HCT116 (cell line): Measurements from ENCODE around the gene DEPDC4. TPM values are rescaled to one million over a fixed set of nuclear protein-coding genes. Genes with fewer than 3 reads are reported as not detected.
"Not testable (repeated sequence)": the region's sequence is repeated elsewhere in the genome, so short reads cannot be mapped to it uniquely, and the experiment has no call there.

ENCODE experiments used
- ATAC-seq: fragments of 200-7000 bp; cut with Tn5 transposase; 2 replicates; pipeline ENCODE4 v1.9.1; 2020; ENCODE audit warnings: mild to moderate bottlenecking, moderate library complexity
- BruUV-seq: library from RNA; stranded (reverse); fragments of 400-500 nt; replicated peaks from 2 replicates; lab custom pipeline; 2021; lab: Mats Ljungman, UMichigan
- CTCF ChIA-PET: fragments of 300-600 bp; sonication (Branson Sonifier 250); formaldehyde crosslinking; loops from one replicate; lab custom pipeline; 2021; ENCODE audit warnings: antibody characterized with exemption; lab: Charles Lee
- POLR2A ChIA-PET: fragments of 300-600, 350-600 bp; sonication (Branson Sonifier 250); formaldehyde crosslinking; loops from one replicate; lab custom pipeline; 2021; ENCODE audit warnings: antibody characterized with exemption; lab: Charles Lee
- RAD21 ChIA-PET, 2 experiments: fragments of 300-600 bp; sonication (Branson Sonifier 250); formaldehyde crosslinking; loops; one replicate each; lab custom pipeline; 2023; ENCODE audit warnings: low total read pairs in 2 of 2; ENCODE audit not compliant: uncharacterized antibody in 2 of 2, unreplicated experiment in 2 of 2, low non-redundant PET in 1 of 2; lab: Charles Lee
- DNase-seq: peaks from one replicate; pipeline ENCODE4 v3.0.0-alpha.2; 2010; ENCODE audit warnings: low read depth, low spot score
- H2AFZ ChIP-seq: fragments of 200-600 bp; shearing (Covaris generic), sonication (generic); 2 replicates; pipeline ENCODE4 v1.6.1; 2017; ENCODE audit warnings: low read depth, mixed run types, mixed read lengths, antibody characterized with exemption, low read length; ENCODE audit not compliant: poor library complexity, severe bottlenecking
- H3K27ac ChIP-seq: 2 replicates; pipeline ENCODE4 v1.5.1; 2012; ENCODE audit warnings: low read depth, low read length
- H3K27me3 ChIP-seq: fragments of 200-600 bp; sonication (generic); 2 replicates; pipeline ENCODE4 v1.6.1; 2016; ENCODE audit warnings: mixed run types, low read length, mixed read lengths; ENCODE audit not compliant: insufficient read depth
- H3K36me3 ChIP-seq, 2 experiments: fragments of 200-500 bp in 1 of 2; fragments of 200-600 bp in 1 of 2; sonication (Bioruptor generic) in 1 of 2; sonication (generic) in 1 of 2; 2 replicates each; pipeline versions ENCODE4 v1.5.1 to v1.6.1; 2014 to 2016; ENCODE audit warnings: low read length in 2 of 2, inconsistent platforms in 1 of 2, mixed read lengths in 1 of 2, mixed run types in 1 of 2; ENCODE audit not compliant: insufficient read depth in 2 of 2, control insufficient read depth in 1 of 2
- H3K4me1 ChIP-seq, 2 experiments: fragments of 200-600 bp in 1 of 2; sonication (generic) in 1 of 2; 2 replicates each; pipeline versions ENCODE4 v1.5.1 to v1.6.1; 2012 to 2017; ENCODE audit warnings: low read length in 2 of 2, inconsistent platforms in 1 of 2, mild to moderate bottlenecking in 1 of 2, mixed read lengths in 1 of 2, mixed run types in 1 of 2, moderate library complexity in 1 of 2; ENCODE audit not compliant: insufficient read depth in 2 of 2, control insufficient read depth in 1 of 2
- H3K4me2 ChIP-seq: fragments of 200-600 bp; sonication (generic); 2 replicates; pipeline ENCODE4 v1.6.1; 2017; ENCODE audit warnings: mixed run types, low read length, mixed read lengths
- H3K4me3 ChIP-seq, 2 experiments: fragments of 200-600 bp in 1 of 2; sonication (generic) in 1 of 2; replicated peaks in 1 of 2; 2 replicates each; pipeline ENCODE4 v1.5.1; 2011 to 2016; ENCODE audit warnings: low read length in 2 of 2, control low read depth in 1 of 2, low read depth in 1 of 2, mild to moderate bottlenecking in 1 of 2, mixed read lengths in 1 of 2, mixed run types in 1 of 2
- H3K79me2 ChIP-seq: fragments of 200-600 bp; sonication (generic); 2 replicates; pipeline ENCODE4 v1.6.1; 2017; ENCODE audit warnings: mild to moderate bottlenecking, mixed run types, low read length, moderate library complexity, mixed read lengths; ENCODE audit not compliant: insufficient read depth
- H3K9ac ChIP-seq: fragments of 200-600 bp; sonication (generic); 2 replicates; pipeline ENCODE4 v1.6.1; 2016; ENCODE audit warnings: low read length, mixed read lengths
- H3K9me2 ChIP-seq: fragments of 200-600 bp; sonication (generic), shearing (Covaris generic); 2 replicates; pipeline ENCODE4 v1.6.1; 2017; ENCODE audit warnings: mixed run types, mild to moderate bottlenecking, moderate library complexity; ENCODE audit not compliant: insufficient read depth
- H3K9me3 ChIP-seq, 2 experiments: fragments of 200-500 bp in 1 of 2; fragments of 200-600 bp in 1 of 2; sonication (Bioruptor generic) in 1 of 2; sonication (generic) in 1 of 2; 2 replicates each; pipeline ENCODE4 v1.6.1; 2014 to 2017; ENCODE audit warnings: low read length in 2 of 2, mixed read lengths in 2 of 2, inconsistent platforms in 1 of 2, low read depth in 1 of 2, mild to moderate bottlenecking in 1 of 2, mixed run types in 1 of 2, moderate library complexity in 1 of 2; ENCODE audit not compliant: control insufficient read depth in 1 of 2, insufficient read depth in 1 of 2
- H4K20me1 ChIP-seq: fragments of 200-600 bp; sonication (generic), shearing (Covaris generic); 2 replicates; pipeline ENCODE4 v1.6.1; 2017; ENCODE audit warnings: mixed run types, mild to moderate bottlenecking, moderate library complexity; ENCODE audit not compliant: insufficient read depth
- JUND ChIP-seq: IDR thresholded peaks from 2 replicates; pipeline ENCODE4 v1.6.1; 2012
- REST ChIP-seq: IDR thresholded peaks from 2 replicates; pipeline ENCODE4 v1.6.1; 2012; ENCODE audit warnings: low read depth
- ZFX ChIP-seq: fragments of 450-650 bp; IDR thresholded peaks from 2 replicates; pipeline ENCODE4 v1.6.1; 2017
- intact Hi-C: fragments of 100-400 bp; cut with micrococcal nuclease; formaldehyde crosslinking; loops from 2 replicates; pipeline ENCODE4 v1.10.0; 2022
- total RNA-seq: library from RNA; stranded (reverse); gene quantifications from one replicate; pipeline ENCODE4 v1.2.1, GENCODE V29; 2021; ENCODE audit not compliant: unreplicated experiment

The DEPDC4 gene
- total RNA-seq, 1 experiment from 2014 or later, result 3.4 TPM

DNA sequence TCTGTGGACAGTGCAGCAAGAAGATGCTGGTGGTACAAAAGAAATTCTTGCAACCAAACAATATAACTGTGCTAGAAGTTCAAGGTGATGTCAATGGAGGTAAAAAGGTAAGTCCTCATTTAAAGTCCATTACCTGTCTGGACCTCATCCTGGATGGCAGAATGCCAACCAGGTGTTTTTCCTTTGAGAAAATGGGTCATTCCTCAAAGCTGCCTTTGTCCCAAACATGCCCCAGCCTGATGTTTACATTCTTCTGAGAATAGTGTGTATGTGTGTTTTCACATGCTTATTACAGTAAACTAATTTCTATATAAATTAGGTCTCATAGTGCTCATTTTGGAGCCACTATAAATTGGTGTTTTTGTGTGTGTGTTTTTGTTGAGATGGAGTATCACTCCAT is 41.4 kb downstream of the DEPDC4 start:
- Histone ChIP-seq H3K9ac (no peak overlapping the region), H3K4me1 (no peaks in the 10 kb centered on the region; a peak in 1 of 4 replicates), H3K79me2 (no peaks in the 10 kb centered on the region), H3K9me2 (no peaks in the 10 kb centered on the region), H3K4me3 (no peak overlapping the region), H3K27me3 (no peaks in the 10 kb centered on the region), H3K36me3 (peaks cover 3 to 8% of the 10 kb centered on the region in 2 experiments; a peak in 1 of 4 replicates), H3K4me2 (no peak overlapping the region), H3K9me3 (no peaks in the 10 kb centered on the region), H3K27ac (no peak overlapping the region), H2AFZ (no peak overlapping the region), H4K20me1 (no peaks in the 10 kb centered on the region; the same call in 1 of the 2 replicates)
- TF ChIP-seq ZFX (no peak), REST (no peak), JUND (no peak)
- BruUV-seq, result no TSS peak
- DNase-seq, result no peak
- intact Hi-C loops, result no loop called here
- ATAC-seq, result no peak
- CTCF ChIA-PET, result no interaction called here
- RAD21 ChIA-PET, result no interaction called here
- POLR2A ChIA-PET, result no interaction called here

DNA sequence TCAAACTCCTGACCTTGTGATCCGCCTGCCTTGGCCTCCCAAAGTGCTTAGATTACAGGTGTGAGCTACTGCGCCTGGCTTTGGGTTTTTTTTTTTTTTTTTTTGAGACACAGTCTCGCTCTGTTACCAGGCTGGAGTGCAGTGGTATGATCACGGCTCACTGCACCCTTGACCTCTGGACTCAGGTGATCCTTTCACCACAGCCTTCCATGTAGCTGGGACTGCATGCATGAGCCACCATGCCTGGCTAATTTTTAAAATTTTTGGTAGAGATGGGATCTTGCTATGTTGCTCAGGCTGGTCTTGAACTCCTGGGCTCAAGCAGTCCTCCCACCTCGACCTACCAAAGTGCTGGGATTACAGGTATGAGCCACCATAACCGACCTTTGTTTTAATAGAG is 44.7 kb downstream of the DEPDC4 start:
- H3K9me2 ChIP-seq, H3K4me1 ChIP-seq, RAD21 ChIA-PET, H4K20me1 ChIP-seq, BruUV-seq, ATAC-seq, H3K79me2 ChIP-seq, intact Hi-C loops, H3K27me3 ChIP-seq, H3K4me2 ChIP-seq, H3K27ac ChIP-seq, H3K9ac ChIP-seq, CTCF ChIA-PET, POLR2A ChIA-PET, H2AFZ ChIP-seq, H3K4me3 ChIP-seq, H3K9me3 ChIP-seq, DNase-seq: not testable (repeated sequence)
- peaks cover 15 to 28% of the 10 kb centered on the region in 2 experiments; a peak in 2 of 4 replicates for H3K36me3 ChIP-seq
